Activated CD4-positive, alpha-beta T cell treated with anti-CD3 and anti-CD28 coated beads, Interleukin-2, Interleukin-6, amounts not matched to agents 100 ng/mL and 50 ng/mL, durations not matched to agents 16 hours and 8 hours (primary cell): ENCODE data around the gene MXRA7.
"Not testable (repeated sequence)": the region's sequence is repeated elsewhere in the genome, so short reads cannot be mapped to it uniquely, and the experiment has no call there.

Experiments used
- DNase-seq: peaks from one replicate; pipeline ENCODE4 v3.0.0-alpha.2; 2020

The MXRA7 gene

GRCh38 chr17:76715496-76715830 lies 4.7 kb upstream of the MXRA7 start:
- no peak for DNase-seq

- DNase-seq, result peak; percentile 80
These were observed 4.2 kb upstream of the MXRA7 start for GRCh38 chr17:76714822-76715495.

- no peak for DNase-seq
These were observed 3.6 kb upstream of the MXRA7 start for GRCh38 chr17:76714336-76714735.

GRCh38 chr17:76713765-76714164 lies 3.0 kb upstream of the MXRA7 start:
- DNase-seq, result no peak

- not testable (repeated sequence) for DNase-seq
These were observed 1.6 kb upstream of the MXRA7 start for GRCh38 chr17:76712321-76712720.

GRCh38 chr17:76709951-76710862 lies 558 bp downstream of the MXRA7 start:
- not testable (repeated sequence) for DNase-seq

- DNase-seq, result no peak
These were observed 1.5 kb downstream of the MXRA7 start for GRCh38 chr17:76709077-76709950.

- no peak for DNase-seq
These were observed 2.6 kb downstream of the MXRA7 start for GRCh38 chr17:76707985-76708807.

- DNase-seq, result no peak
These were observed 3.9 kb downstream of the MXRA7 start for GRCh38 chr17:76706817-76707216.

GRCh38 chr17:76704805-76705204 lies 6.0 kb downstream of the MXRA7 start:
- no peak for DNase-seq

GRCh38 chr17:76702941-76703637 lies 7.7 kb downstream of the MXRA7 start:
- DNase-seq, result no peak

GRCh38 chr17:76702076-76702475 lies 8.7 kb downstream of the MXRA7 start:
- DNase-seq, result no peak

- DNase-seq, result no peak
These were observed 9.2 kb downstream of the MXRA7 start for GRCh38 chr17:76701471-76701967.

- no peak for DNase-seq
These were observed 9.9 kb downstream of the MXRA7 start for GRCh38 chr17:76700617-76701470.

GRCh38 chr17:76700270-76700616 lies 10.5 kb downstream of the MXRA7 start:
- DNase-seq, result no peak

GRCh38 chr17:76698466-76698977 lies 12.2 kb downstream of the MXRA7 start:
- not testable (repeated sequence) for DNase-seq

- no peak for DNase-seq
These were observed 12.9 kb downstream of the MXRA7 start for GRCh38 chr17:76697702-76698465.

- DNase-seq, result no peak
These were observed 13.7 kb downstream of the MXRA7 start for GRCh38 chr17:76696763-76697701.
